Brain microvascular endothelial cell (primary cell): ENCODE measurements around the gene KCND3.

Experiments used
- DNase-seq: peaks from one replicate; pipeline ENCODE4 v3.0.0-alpha.2; 2020
- H3K27ac ChIP-seq: fragments of 250-450 bp; sonication (Bioruptor Pico); 2 replicates; pipeline ENCODE4 v1.5.1; 2020; ENCODE audit warnings: mild to moderate bottlenecking, moderate library complexity
- H3K27me3 ChIP-seq: fragments of 250-450 bp; sonication (Bioruptor Pico); replicated peaks from 2 replicates; pipeline ENCODE4 v1.5.1; 2020; ENCODE audit warnings: mild to moderate bottlenecking
- H3K36me3 ChIP-seq: fragments of 250-450 bp; sonication (Bioruptor Pico); replicated peaks from 2 replicates; pipeline ENCODE4 v1.5.1; 2020; ENCODE audit warnings: mild to moderate bottlenecking
- H3K4me3 ChIP-seq: 2 replicates; pipeline ENCODE4 v1.5.1; 2011; ENCODE audit warnings: low read depth, mild to moderate bottlenecking, control low read depth, low read length, moderate library complexity
- CTCF ChIP-seq: IDR thresholded peaks from 2 replicates; pipeline ENCODE4 v1.5.1; 2011; ENCODE audit warnings: low read depth, mild to moderate bottlenecking, moderate library complexity, low read length, control low read depth, inconsistent platforms; ENCODE audit errors: missing control alignments
- in situ Hi-C: cut with HindIII; loops from 2 replicates; pipeline ENCODE4 v1.10.0; 2017; ENCODE audit warnings: low sequenced_read_pairs, low pct_ligation_motif_present

KCND3 gene

GRCh38 chr1:111968511-111968910, 21.0 kb downstream of the KCND3 start:
- Histone ChIP-seq H3K4me3 (no peak overlapping the region), H3K36me3 (no peaks in the 10 kb centered on the region), H3K27ac (no peak overlapping the region), H3K27me3 (no peaks in the 10 kb centered on the region)
- in situ Hi-C loops: no loop called here
- no peak for TF ChIP-seq CTCF
- DNase-seq: no peak

- DNase-seq: no peak
- Histone ChIP-seq H3K36me3 (no peaks in the 10 kb centered on the region), H3K27me3 (no peaks in the 10 kb centered on the region), H3K4me3 (no peak overlapping the region), H3K27ac (no peak overlapping the region)
- no peak for TF ChIP-seq CTCF
- in situ Hi-C loops: no loop called here
Measured at GRCh38 chr1:111967886-111968285, 21.6 kb downstream of the KCND3 start.

GRCh38 chr1:111967067-111967690, 22.3 kb downstream of the KCND3 start:
- DNase-seq: no peak
- H3K27me3 ChIP-seq: no peaks in the 10 kb centered on the region
- no peak overlapping the region for H3K4me3 ChIP-seq
- in situ Hi-C loops: no loop called here
- H3K36me3 ChIP-seq: no peaks in the 10 kb centered on the region
- H3K27ac ChIP-seq: no peak overlapping the region
- TF ChIP-seq CTCF: no peak

GRCh38 chr1:111965781-111966443, 23.6 kb downstream of the KCND3 start:
- Histone ChIP-seq H3K36me3 (no peaks in the 10 kb centered on the region), H3K27me3 (no peaks in the 10 kb centered on the region), H3K4me3 (no peak overlapping the region), H3K27ac (no peak overlapping the region)
- in situ Hi-C loops: no loop called here
- no peak for DNase-seq
- no peak for TF ChIP-seq CTCF

- Histone ChIP-seq H3K27me3 (no peaks in the 10 kb centered on the region), H3K27ac (no peak overlapping the region), H3K4me3 (no peak overlapping the region), H3K36me3 (no peaks in the 10 kb centered on the region)
- TF ChIP-seq CTCF: no peak
- DNase-seq: no peak
- in situ Hi-C loops: no loop called here
Measured at GRCh38 chr1:111963985-111964738, 25.3 kb downstream of the KCND3 start.
